ENCODE results near the gene TXNL4A. TPM values are rescaled to one million over a fixed set of nuclear protein-coding genes. Genes with fewer than 3 reads are reported as not detected.

Gene TXNL4A
- polyA plus RNA-seq, 1 of the 3 experiments (the other 2 are of a cell fraction): 158 TPM

GRCh38 chr18:79936641-79937040, 51.7 kb downstream of the TXNL4A start:
- CTCF ChIA-PET: no interaction called here
- H2AFZ ChIP-seq (ENCODE audit: low read depth): no peak overlapping the region
- no peaks in the 10 kb centered on the region for H3K27me3 ChIP-seq (ENCODE audit: insufficient read depth)
- H4K20me1 ChIP-seq (ENCODE audit: insufficient read depth): no peaks in the 10 kb centered on the region
- H3K9ac ChIP-seq: no peak overlapping the region
- no peak overlapping the region for H3K4me2 ChIP-seq
- H3K9me3 ChIP-seq: peaks cover 19% of the 10 kb centered on the region; the same call in 1 of the 2 replicates
- no peaks in the 10 kb centered on the region for H3F3A ChIP-seq (replicated peaks; ENCODE audit: insufficient read depth)
- DNase-seq: no peak
- POLR2A ChIA-PET: no interaction called here
- H3K27ac ChIP-seq (ENCODE audit: low read depth in 2 of 2, low read length in 1 of 2): no peak overlapping the region
- no peak overlapping the region; a peak in 1 of 4 replicates for H3K4me3 ChIP-seq (ENCODE audit: low read depth in 2 of 2, low read length in 1 of 2)
- H3K36me3 ChIP-seq (replicated peaks in 1 of 2; ENCODE audit: control insufficient read depth in 1 of 2, insufficient read depth in 2 of 2, low read length in 1 of 2): peaks cover 2 to 35% of the 10 kb centered on the region in 2 experiments
- H3K4me1 ChIP-seq (ENCODE audit: control insufficient read depth in 1 of 2, insufficient read depth in 2 of 2, low read depth in 1 of 2, low read length in 1 of 2): no peaks in the 10 kb centered on the region
- no peak for TF ChIP-seq RAD21 (IDR thresholded peaks at IDR 0.05; ENCODE audit: low read length)
- no peak for TF ChIP-seq NFIC (IDR thresholded peaks at IDR 0.05; ENCODE audit: borderline replicate concordance)
- TF ChIP-seq, protein P1, sequence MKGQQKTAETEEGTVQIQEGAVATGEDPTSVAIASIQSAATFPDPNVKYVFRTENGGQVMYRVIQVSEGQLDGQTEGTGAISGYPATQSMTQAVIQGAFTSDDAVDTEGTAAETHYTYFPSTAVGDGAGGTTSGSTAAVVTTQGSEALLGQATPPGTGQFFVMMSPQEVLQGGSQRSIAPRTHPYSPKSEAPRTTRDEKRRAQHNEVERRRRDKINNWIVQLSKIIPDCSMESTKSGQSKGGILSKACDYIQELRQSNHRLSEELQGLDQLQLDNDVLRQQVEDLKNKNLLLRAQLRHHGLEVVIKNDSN (IDR thresholded peaks at IDR 0.05; ENCODE audit: borderline replicate concordance, low read depth): no peak
- no peak for TF ChIP-seq RCOR1 (IDR thresholded peaks at IDR 0.05; ENCODE audit: low read length)
- no peak for TF ChIP-seq JUND (IDR thresholded peaks at IDR 0.05)
- no peak for TF ChIP-seq RXRA (IDR thresholded peaks at IDR 0.05; ENCODE audit: borderline replicate concordance, low read depth)
- TF ChIP-seq, protein P2, sequence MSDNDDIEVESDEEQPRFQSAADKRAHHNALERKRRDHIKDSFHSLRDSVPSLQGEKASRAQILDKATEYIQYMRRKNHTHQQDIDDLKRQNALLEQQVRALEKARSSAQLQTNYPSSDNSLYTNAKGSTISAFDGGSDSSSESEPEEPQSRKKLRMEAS (IDR thresholded peaks at IDR 0.05; ENCODE audit: low read depth): no peak
- TF ChIP-seq TAF1 (IDR thresholded peaks at IDR 0.05; ENCODE audit: borderline replicate concordance, low read depth, low read length): no peak
- H3K9me2 ChIP-seq: no peaks in the 10 kb centered on the region
- 90% methylated on average over 12 of the region's 12 CpGs for WGBS (ENCODE audit: low lambda C conversion rate)
- H3K79me2 ChIP-seq (ENCODE audit: insufficient read depth): peaks cover 56% of the 10 kb centered on the region; the same call in 1 of the 2 replicates

DNA sequence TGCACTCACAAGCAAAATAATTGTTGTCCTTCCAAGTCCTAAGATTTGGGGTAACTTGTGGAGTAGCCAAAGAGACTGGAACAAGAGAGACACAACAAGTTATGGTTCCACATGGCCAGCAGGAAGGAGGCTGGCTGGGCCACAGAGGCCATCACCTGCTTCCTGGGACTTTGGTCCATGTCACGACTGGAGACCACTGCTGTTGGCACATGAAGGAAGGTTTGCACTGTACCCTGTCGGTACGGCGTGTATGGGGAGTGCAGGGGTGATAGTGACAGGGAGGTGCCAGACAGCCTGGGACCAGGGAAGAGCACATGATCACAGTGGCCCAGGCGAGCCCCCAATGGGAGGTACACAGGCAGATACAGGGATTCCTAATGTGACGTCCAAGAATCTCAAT, 52.4 kb downstream of the TXNL4A start:
- Histone ChIP-seq H3K79me2 (ENCODE audit: insufficient read depth) (peaks cover 52% of the 10 kb centered on the region; the same call in 1 of the 2 replicates), H3K27ac (ENCODE audit: low read depth in 2 of 2, low read length in 1 of 2) (no peak overlapping the region), H3K4me2 (no peak overlapping the region), H3K9ac (no peak overlapping the region), H3K9me3 (peaks cover 22% of the 10 kb centered on the region; the same call in 1 of the 2 replicates), H3K27me3 (ENCODE audit: insufficient read depth) (no peaks in the 10 kb centered on the region), H3K36me3 (replicated peaks in 1 of 2; ENCODE audit: control insufficient read depth in 1 of 2, insufficient read depth in 2 of 2, low read length in 1 of 2) (peaks cover 2 to 35% of the 10 kb centered on the region in 2 experiments), H2AFZ (ENCODE audit: low read depth) (no peak overlapping the region), H4K20me1 (ENCODE audit: insufficient read depth) (no peaks in the 10 kb centered on the region), H3K4me3 (ENCODE audit: low read depth in 2 of 2, low read length in 1 of 2) (no peak overlapping the region), H3F3A (replicated peaks; ENCODE audit: insufficient read depth) (no peaks in the 10 kb centered on the region), H3K9me2 (no peaks in the 10 kb centered on the region), H3K4me1 (ENCODE audit: control insufficient read depth in 1 of 2, insufficient read depth in 2 of 2, low read depth in 1 of 2, low read length in 1 of 2) (no peaks in the 10 kb centered on the region)
- 91% methylated on average over 6 of the region's 6 CpGs for WGBS (ENCODE audit: low lambda C conversion rate)
- DNase-seq: no peak
- ChIA-PET CTCF (no interaction called here), POLR2A (no interaction called here)
- TF ChIP-seq TAF1 (IDR thresholded peaks at IDR 0.05; ENCODE audit: borderline replicate concordance, low read depth, low read length) (no peak), RAD21 (IDR thresholded peaks at IDR 0.05; ENCODE audit: low read length) (no peak), YY1 (IDR thresholded peaks at IDR 0.05; ENCODE audit: low read depth) (no peak), REST (IDR thresholded peaks at IDR 0.05; ENCODE audit: low read depth, low read length) (no peak), FOSL2 (IDR thresholded peaks at IDR 0.05; ENCODE audit: borderline replicate concordance, low read depth) (no peak), SIN3A (IDR thresholded peaks at IDR 0.05; ENCODE audit: borderline replicate concordance, low read depth, low read length) (no peak)
- TF ChIP-seq, protein P1 (IDR thresholded peaks at IDR 0.05; ENCODE audit: borderline replicate concordance, low read depth): no peak

All from SK-N-SH (cell line).